Measurements from ENCODE around the gene PTP4A1.

PTP4A1 gene

GRCh38 chr6:63560801-63561287 lies 11.4 kb upstream of the PTP4A1 start:
- DNase-seq, result no peak
- Mint-ChIP-seq H3K4me3 (no peak overlapping the region), H3K4me1 (no peaks in the 10 kb centered on the region), H3K9me3 (no peaks in the 10 kb centered on the region), H3K27me3 (ENCODE audit: low read depth, poor library complexity) (peaks cover 12% of the 10 kb centered on the region), H3K36me3 (ENCODE audit: low read depth) (no peaks in the 10 kb centered on the region), H3K27ac (no peak overlapping the region)
- TF ChIP-seq CTCF (IDR thresholded peaks at IDR 0.05), result no peak

DNA sequence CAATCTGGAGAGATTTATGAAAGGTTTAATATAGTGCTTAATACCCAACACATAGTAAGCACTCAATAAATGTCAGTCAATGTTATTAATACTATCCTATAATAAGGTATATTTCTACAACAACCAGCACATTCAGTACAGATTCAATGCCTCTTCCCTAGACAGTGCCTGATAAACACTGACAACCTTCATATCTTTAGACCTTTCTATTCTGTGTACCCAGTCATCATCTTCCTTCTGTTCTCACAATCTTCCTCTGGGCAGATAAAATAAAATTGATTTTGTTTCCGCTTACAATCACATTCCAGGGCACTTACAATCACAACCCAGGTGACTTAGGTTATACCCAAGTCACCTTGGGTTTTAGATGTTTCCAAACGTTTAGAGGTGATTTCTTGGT lies 11.0 kb upstream of the PTP4A1 start:
- no peak for DNase-seq
- Mint-ChIP-seq H3K4me3 (no peak overlapping the region), H3K36me3 (ENCODE audit: low read depth) (no peaks in the 10 kb centered on the region), H3K9me3 (no peaks in the 10 kb centered on the region), H3K27ac (no peak overlapping the region), H3K27me3 (ENCODE audit: low read depth, poor library complexity) (peaks cover 11% of the 10 kb centered on the region), H3K4me1 (no peaks in the 10 kb centered on the region)
- TF ChIP-seq CTCF (IDR thresholded peaks at IDR 0.05), result no peak

DNA sequence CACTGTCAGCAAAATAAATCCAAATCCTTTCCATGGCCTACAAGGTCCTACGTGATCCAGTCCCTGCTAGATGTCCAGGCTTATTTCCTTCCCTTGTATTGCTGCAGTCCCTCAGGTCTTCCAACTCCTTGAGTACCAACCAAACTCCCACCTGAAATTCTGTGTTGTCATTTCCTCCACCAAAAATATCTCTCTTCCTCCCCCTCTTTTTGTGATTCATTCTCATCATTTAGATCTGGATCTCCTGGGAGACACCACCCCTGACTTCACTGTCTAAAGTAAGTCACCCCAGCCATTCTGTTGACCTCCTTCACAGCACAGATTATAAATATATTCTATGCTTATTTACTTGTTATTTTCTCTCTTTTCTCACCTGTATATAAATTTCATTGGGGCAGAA lies 9.0 kb upstream of the PTP4A1 start:
- no peaks in the 10 kb centered on the region for H3K4me1 Mint-ChIP-seq
- H3K27ac Mint-ChIP-seq, result no peak overlapping the region
- DNase-seq, result no peak
- H3K9me3 Mint-ChIP-seq, result peaks cover 18% of the 10 kb centered on the region
- no peaks in the 10 kb centered on the region for H3K36me3 Mint-ChIP-seq (ENCODE audit: low read depth)
- no peak overlapping the region for H3K4me3 Mint-ChIP-seq
- no peak for TF ChIP-seq CTCF (IDR thresholded peaks at IDR 0.05)
- H3K27me3 Mint-ChIP-seq (ENCODE audit: low read depth, poor library complexity), result peaks cover 7% of the 10 kb centered on the region

DNA sequence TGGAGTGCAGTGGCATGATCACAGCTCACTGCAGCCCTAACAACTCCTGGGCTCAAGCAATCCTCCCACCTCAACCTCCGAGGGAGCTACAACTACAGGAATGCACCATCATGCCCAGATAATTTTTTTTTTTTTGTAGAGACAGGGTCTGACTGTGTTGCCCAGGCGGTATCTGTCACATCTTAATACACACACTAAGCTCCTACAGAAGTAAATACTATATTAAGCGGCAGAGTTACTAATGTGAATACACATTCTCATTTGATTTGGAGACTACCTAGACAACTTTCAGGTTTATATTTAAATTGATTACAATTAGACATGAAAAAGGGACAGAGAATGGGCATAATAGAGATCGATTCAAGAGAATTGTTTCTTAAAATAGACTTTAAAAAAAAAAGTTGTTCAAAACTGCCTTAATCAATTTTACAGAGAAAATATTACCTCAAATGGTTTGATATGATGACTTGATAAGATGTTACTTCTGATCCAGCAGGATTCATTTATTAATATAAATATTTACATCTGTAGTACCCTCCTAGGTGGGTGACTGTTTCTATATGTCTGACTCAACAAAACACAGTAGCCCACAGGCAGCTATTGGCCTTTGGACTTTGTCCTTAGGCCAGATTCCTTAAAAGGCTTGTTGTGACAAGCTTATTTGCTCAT lies 7.1 kb upstream of the PTP4A1 start:
- H3K4me3 Mint-ChIP-seq, result no peak overlapping the region
- peaks cover 7% of the 10 kb centered on the region for H3K27me3 Mint-ChIP-seq (ENCODE audit: low read depth, poor library complexity)
- no peaks in the 10 kb centered on the region for H3K36me3 Mint-ChIP-seq (ENCODE audit: low read depth)
- H3K9me3 Mint-ChIP-seq, result peaks cover 19% of the 10 kb centered on the region
- no peaks in the 10 kb centered on the region for H3K4me1 Mint-ChIP-seq
- no peak overlapping the region for H3K27ac Mint-ChIP-seq
- no peak for TF ChIP-seq CTCF (IDR thresholded peaks at IDR 0.05)
- no peak for DNase-seq

DNA sequence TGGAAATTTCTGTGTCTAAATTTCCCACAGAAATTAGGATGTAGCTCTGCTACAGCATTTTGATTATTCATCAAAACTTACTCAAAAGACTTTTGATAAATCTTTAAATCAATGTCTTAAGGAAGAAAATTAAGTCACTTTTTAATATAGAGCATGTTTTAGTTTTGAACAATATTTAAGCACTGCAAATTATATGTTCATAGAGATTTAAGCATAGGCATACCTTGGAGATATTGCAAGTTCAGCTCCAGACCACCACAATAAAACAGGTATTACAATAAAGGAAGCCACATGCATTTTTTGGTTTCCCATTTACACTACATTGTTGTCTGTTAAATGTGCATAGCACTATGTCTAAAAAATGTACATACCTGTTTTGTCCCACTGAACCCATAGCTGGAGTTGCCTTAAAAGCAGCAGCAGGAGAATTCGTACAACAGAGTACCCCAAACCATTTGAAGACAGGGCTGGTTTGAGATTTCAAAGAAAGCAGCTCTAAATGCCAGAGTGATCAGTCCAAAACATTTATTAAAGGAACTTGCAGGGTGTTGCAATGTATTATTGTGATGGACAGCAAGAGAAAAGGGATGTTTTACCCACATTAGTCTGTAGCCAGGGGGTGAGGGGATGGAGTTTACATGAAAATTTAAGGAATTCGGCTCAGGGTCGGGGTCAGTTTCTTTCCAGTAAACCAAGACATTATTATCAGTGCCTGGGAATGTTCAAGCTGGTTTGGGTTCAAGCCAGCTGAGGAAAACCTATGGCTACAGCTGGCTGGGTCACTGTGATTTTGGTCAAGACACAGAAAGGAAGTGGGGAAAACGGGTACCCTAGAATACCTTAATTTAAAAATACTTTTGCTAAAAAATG lies 6.3 kb upstream of the PTP4A1 start:
- no peak for DNase-seq
- Mint-ChIP-seq H3K27ac (no peak overlapping the region), H3K4me1 (peaks cover 5% of the 10 kb centered on the region), H3K4me3 (no peak overlapping the region), H3K9me3 (peaks cover 19% of the 10 kb centered on the region), H3K27me3 (ENCODE audit: low read depth, poor library complexity) (peaks cover 7% of the 10 kb centered on the region), H3K36me3 (ENCODE audit: low read depth) (no peaks in the 10 kb centered on the region)
- no peak for TF ChIP-seq CTCF (IDR thresholded peaks at IDR 0.05)

Measured in nephron progenitor cell (in vitro differentiated cells).